Stimulated activated CD4-positive, alpha-beta T cell treated with anti-CD3 and anti-CD28 coated beads, Interleukin-15, amount 100 ng/mL, for 24 hours (primary cell): ENCODE measurements around the gene TRAPPC12.
"Not testable (repeated sequence)": the region's sequence is repeated elsewhere in the genome, so short reads cannot be mapped to it uniquely, and the experiment has no call there.

Experiments
- DNase-seq: peaks from one replicate; pipeline ENCODE4 v3.0.0-alpha.2; 2020

Gene TRAPPC12

DNA sequence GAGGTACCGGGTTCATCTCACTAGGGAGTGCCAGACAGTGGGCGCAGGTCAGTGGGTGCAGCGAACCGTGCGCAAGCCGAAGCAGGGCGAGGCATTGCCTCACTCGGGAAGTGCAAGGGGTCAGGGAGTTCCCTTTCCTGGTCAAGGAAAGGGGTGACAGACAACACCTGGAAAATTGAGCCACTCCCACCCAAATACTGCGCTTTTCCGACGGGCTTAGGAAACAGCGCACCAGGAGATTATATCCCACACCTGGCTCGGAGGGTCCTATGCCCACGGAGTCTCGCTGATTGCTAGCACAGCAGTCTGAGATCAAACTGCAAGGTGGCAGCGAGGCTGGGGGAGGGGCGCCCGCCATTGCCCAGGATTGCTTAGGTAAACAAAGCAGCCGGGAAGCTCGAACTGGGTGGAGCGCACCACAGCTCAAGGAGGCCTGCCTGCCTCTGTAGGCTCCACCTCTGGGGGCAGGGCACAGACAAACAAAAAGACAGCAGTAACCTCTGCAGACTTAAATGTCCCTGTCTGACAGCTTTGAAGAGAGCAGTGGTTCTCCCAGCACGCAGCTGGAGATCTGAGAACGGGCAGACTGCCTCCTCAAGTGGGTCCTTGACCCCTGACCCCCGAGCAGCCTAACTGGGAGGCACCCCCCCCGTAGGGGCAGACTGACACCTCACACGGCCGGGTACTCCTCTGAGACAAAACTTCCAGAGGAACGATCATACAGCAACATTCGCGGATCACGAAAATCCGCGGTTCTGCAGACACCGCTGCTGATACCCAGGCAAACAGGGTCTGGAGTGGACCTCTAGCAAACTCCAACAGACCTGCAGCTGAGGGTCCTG, 9.9 kb upstream of the TRAPPC12 start:
- not testable (repeated sequence) for DNase-seq

GRCh38 chr2:3376821-3377220, 2.7 kb upstream of the TRAPPC12 start:
- no peak for DNase-seq

GRCh38 chr2:3377279-3377611, 2.2 kb upstream of the TRAPPC12 start:
- peak; percentile 52 for DNase-seq

DNA sequence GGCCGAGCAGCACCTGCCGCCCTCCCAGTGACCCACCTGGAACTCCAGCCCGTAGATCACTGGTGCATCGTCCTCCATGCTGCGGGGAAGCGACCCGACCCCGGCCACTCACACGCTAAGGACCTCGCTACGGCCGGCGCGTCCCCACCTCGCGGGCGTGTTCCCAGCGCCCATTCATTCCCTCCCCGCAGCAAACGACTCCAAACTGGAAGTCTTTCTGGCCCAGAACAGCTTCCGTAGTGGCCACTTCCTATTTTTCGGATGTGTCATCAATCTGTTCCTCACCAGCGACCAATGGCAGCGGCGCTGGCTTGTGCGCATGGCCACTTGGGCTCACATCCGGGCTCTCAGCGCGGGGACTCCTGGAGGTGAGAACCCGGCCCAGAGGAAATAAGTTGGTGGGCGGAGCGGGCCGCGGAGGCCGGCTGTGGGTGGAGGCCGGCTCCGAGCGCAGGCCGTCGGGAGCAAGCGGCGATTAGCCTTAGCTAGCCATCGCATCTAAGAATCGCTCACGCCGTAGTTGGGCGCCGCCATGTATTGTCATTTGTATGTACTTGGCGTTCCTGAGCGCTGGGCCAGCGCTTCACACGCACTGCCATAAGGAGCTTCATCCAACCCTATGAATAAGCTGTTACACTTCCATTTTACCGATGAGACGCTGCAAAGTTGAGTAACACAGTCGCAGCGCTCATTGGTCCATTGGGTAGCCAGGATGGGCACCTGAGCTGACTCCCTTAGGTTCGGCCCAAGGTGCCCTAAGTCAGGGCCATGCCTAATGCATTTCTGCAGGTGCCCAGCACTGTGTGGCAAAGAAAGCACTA, 1.7 kb upstream of the TRAPPC12 start, which contains the start of gene EIPR1:
TSS of gene EIPR1 (minus strand) at position 207 of the 821 bp plus-strand sequence. CDS start at position 78, 129 bp downstream.
- DNase-seq = peak; percentile 96

GRCh38 chr2:3379339-3379646, 201 bp upstream of the TRAPPC12 start:
- no peak for DNase-seq

DNA sequence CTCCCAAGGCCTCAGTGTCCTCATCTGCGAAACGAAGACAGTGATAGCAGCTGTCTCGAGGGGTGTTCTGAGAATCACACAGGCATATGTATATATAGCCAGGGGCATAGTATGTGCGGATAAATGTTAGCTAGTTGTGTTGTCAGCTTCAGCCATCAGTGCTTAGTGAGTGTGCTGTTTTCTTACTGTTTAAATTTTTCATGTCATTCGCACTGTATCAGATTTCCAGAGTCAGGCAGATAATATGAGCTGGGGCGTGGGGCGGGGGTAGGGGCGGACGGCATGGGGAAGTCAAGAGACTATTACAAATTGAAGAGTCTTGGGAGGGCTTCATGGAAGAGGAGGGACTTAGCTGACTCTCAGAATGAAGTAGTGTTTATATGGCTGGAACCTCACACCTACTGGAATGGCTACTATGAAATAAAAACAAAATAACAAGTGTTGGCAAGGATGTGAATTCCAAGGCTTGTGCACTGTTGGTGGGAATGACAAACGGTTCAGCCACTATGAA, 7.0 kb downstream of the TRAPPC12 start:
- no peak for DNase-seq

DNA sequence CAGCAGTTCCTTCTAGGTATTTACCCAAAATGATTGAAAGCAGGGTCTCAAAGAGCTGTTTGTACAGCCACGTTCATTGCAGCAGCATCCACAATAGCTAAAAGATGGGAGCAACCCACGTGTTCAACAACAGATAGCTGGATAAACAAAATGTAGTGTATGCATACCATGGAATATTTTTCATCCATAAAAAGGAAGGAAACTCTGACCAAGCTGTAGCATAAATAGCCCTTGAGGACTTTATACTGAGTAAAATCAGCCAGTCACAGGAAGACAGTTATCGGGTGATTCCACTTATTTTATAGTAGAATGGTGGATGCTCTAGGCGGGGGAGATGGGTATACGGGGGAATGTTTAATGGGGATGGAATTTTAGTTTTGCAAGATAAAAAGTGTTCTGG, 7.5 kb downstream of the TRAPPC12 start:
- no peak for DNase-seq

DNA sequence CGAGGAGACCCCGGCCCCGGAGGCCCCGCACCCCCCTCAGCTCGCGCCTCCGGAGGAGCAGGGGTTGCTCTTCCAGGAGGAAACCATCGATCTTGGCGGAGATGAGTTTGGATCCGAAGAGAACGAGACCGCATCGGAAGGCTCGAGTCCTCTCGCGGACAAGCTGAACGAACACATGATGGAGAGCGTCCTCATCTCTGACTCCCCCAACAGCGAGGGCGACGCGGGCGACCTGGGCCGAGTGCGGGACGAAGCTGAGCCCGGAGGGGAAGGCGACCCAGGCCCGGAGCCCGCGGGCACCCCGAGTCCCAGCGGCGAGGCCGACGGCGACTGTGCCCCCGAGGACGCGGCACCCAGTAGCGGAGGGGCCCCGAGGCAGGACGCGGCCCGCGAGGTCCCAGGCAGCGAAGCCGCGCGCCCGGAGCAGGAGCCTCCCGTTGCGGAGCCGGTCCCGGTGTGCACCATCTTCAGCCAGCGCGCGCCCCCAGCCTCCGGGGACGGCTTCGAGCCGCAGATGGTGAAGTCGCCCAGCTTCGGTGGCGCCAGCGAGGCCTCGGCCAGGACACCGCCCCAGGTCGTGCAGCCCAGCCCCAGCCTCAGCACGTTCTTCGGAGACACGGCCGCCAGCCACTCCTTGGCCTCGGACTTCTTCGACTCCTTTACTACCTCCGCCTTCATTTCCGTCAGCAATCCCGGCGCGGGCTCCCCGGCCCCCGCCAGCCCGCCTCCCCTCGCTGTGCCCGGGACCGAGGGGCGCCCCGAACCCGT, 8.3 kb downstream of the TRAPPC12 start:
- DNase-seq = no peak

- no peak for DNase-seq
These were observed 8.9 kb downstream of the TRAPPC12 start for GRCh38 chr2:3388412-3388738.

- no peak for DNase-seq
These were observed 9.7 kb downstream of the TRAPPC12 start for GRCh38 chr2:3389193-3389592.

DNA sequence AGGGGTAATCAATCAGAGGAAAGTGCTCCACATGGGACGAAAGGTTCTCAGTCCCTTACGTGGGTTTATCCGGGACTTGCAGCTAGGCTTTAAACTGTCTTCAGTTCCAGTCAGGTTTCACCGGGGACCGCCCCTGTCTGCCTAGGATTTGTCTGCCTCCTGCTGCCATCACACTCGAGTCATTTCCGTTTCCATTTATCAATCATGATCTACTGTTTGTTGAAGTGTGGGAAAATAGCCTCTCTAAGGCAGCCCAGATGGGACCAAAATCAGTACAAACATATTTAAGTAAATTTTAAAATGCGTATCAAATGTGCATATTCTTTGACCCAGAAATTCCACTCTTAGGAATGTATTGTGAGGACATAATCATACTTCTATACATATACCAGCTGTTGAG, 10.5 kb downstream of the TRAPPC12 start:
- DNase-seq = no peak

DNA sequence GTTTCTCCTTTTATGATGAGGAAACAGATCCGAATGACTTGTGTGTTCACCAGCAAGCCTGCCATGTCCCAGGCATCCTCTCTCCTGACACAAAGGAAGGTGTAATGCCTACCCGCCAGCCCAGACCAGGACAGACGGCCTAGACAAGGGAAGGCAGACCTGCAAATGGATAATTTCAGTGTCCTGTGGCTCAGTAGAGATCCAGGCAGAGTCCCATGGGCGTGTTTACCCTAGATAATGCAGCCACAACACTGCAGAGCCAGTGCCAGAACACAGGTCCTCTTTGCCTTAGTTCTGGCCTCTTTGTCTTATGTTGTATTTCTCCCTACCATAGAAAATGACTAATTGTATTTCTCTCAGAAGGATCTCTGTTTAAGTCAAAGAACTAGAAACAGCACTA, 12.7 kb downstream of the TRAPPC12 start:
- no peak for DNase-seq

GRCh38 chr2:3396920-3397559, 17.5 kb downstream of the TRAPPC12 start:
- DNase-seq = no peak

GRCh38 chr2:3398857-3399256, 19.4 kb downstream of the TRAPPC12 start:
- DNase-seq = no peak

DNA sequence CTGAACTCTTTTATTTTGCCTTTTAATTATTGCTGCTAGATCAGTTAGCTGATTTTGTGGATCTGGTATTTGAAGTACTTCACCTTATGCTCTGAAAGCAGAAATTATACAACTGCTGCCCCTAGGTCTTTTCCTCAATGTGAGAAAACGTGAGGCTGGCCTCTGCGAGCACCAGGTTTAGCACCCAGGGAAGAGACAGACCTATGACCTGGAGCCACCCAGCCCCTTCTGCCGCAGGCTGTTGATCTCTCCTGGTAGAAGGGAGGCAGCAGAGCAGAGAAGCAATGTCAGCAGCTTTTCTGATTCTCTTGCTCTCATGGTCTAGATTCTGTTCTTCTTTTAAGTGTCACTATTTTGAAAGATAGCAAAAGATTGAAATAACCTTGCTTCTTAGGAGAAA, 19.9 kb downstream of the TRAPPC12 start:
- DNase-seq = no peak

GRCh38 chr2:3399829-3400228, 20.3 kb downstream of the TRAPPC12 start:
- no peak for DNase-seq

DNA sequence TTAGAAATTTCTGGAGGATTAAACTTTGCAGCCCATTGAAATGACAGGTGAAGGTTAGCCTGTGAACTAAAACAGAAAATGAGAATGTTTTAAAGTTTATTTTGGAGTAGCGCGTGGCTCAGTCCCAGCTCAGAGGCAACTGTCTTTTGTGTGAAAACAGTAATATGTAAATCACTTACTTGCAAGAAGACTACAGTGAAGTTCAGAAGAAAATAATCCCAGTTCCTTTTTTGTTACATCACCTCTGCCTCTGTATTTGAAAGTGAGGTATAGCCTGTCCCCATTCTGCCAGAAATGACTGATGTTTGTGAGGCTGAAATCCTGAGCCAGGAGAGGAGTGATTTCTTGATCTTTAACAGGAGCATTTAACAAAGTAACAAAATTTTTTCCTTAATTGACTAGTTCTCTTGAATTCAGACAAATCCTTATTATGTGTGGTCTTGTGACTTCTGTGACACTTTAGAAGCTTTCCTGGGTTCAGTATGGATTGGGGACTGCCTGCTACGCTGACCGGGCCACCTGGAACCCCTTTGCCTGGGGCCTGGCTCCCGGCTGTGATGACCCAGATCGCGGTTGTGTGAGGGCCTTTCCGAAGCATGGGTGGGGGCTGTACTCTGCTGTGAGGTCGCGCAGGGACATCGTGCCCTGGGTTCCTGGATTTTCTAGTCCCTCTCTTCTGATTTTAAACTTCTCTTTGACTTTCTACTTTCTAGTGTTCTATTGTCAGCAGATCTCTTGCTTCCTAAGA, 24.3 kb downstream of the TRAPPC12 start:
- DNase-seq = no peak

GRCh38 chr2:3404349-3404894, 24.9 kb downstream of the TRAPPC12 start:
- DNase-seq = no peak

DNA sequence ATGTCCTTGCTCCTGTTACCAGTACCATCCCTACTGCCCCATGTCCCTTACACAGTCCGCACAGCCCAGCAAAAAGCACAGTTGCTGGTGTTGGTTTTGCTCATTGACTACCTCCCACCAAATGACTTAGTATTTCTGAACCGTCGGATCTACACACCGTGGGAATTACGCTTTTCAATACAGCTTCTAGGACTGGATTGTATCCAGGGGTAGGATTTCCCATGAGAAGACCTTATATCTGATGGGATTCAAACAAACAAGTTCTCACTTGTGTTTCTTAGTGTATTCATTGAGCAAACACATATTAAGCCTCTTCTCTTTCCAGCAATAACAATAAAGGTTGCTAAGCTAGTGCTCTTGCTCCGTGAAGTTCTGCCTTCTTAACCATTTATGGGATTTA, 25.8 kb downstream of the TRAPPC12 start:
- no peak for DNase-seq

- no peak for DNase-seq
These were observed 26.4 kb downstream of the TRAPPC12 start for GRCh38 chr2:3405876-3406275.

DNA sequence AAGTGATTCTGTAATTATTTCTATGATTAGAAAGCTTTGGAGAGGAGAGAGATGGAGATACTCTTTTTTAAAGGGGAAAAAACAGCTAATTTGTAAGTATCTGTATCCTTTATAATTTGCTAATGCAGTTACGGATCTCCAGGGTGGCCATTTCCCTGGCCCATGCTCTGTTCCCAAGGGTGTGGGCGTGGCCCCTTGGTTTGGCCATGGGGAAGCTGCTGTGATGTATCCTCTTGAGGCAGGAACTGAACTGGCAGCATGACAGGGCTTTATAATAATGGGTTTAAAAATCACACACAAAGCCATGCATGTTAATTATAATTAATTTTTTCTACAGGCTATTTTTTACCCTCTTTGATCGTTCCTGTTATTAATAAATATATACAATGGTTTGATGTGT, 27.0 kb downstream of the TRAPPC12 start:
- no peak for DNase-seq

DNA sequence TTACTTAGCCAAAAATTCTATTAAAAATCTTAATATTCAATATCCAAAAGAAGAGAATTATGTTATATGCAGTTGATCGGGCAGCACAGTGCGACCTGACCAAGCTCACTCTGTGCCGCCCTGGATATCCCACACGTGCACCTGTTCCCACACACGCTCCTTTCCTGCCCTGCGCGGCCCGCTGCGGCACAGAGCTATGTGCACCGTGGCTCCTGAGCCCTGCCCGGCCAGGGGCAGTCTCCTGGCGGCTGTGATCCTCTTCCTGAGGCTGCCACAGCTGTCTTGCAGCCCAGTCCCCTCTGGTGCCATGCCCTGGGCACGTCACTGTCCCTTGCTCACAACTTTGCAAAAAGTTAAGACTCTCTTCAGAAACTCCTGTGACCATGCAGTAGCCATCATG, 29.3 kb downstream of the TRAPPC12 start:
- no peak for DNase-seq
